HG03521 (cell line): ENCODE results near the gene MGAT4A.

Experiments
- ATAC-seq: cut with Tn5 transposase; IDR thresholded peaks from one replicate; pipeline ENCODE4 v1.9.1; 2021; ENCODE audit warnings: mild to moderate bottlenecking, moderate library complexity; ENCODE audit not compliant: unreplicated experiment

The MGAT4A gene

DNA sequence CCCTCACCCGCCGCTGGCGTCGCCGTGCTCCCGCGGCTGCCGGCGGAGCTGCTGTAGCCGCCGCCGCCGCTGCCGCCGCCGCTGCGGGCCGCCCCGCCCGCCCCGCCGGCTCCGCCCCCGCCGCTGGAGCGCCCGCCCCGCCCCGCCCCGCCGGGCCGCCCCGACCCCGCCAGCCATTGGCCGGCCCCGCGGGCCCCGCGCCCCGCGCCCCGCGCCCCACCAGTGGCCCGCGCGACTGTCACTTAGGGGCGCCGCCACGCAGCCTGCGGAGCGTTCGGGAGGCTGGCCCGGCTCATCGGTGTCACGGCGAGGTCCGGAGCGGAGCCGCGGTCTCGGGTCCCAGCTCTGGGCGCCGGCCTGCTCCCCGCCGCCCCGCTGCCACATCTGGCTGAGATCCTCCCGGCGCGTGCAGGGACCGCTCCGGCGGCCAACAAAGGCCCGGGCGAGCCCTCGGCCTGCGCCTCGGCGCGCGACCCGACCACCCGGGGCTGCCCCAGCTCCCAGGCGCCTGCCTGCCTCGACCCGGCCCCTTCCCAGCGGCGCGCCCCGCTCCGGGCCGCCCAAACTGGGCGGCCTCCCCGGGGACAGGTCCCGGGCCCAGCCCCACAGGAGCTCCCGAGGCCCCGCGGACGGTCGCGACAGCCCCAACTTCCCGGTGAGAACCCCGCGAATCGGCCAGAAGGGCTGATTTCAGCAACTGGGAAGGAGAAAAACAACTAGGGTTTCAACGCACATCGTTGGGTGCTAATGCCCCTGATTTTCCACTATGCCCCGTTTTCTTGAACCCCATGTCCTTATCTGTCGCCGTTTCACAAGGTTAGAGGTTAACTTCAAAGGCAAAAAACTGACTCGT is at the start of gene MGAT4A:
Gene MGAT4A, minus strand, starts transcription at position 92 of the 853 bp plus-strand sequence. CDS start 4,800 bp downstream, outside the sequence.
- ATAC-seq: peak; percentile 72

DNA sequence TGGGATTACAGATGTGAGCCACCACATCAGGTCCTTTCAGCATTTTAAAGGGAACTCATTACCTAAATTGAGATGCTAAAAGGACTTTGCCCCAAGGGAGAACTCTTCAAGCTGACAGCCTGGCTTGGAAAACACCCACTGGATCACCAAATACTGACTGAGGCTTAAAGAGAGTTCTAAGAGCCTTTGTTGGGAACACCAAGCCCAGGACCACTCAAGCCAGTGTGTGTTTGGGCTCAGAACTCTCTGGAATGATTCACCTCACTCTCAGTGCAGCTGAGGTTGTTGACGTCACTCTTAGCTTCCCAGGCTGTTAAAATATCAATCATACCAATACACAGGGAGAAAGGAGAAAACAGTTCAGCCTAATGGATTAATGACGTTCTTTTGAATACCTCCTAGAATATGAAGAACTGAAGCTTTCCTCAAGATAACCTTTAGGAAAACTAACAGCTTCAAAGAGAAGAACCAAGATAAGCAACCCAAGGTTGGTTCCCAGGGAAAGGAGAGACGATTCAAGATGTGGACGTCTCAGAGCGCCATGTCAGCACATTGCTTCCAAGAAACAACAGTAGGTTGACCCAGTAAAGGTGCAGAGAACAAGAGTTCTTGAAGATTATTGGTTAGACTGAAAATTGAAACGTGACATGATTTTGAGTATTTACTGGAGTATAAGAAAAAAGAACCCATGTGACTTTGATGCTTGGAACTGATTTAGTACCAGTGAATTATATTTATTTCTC is 48.0 kb upstream of the MGAT4A start:
- ATAC-seq: no peak

DNA sequence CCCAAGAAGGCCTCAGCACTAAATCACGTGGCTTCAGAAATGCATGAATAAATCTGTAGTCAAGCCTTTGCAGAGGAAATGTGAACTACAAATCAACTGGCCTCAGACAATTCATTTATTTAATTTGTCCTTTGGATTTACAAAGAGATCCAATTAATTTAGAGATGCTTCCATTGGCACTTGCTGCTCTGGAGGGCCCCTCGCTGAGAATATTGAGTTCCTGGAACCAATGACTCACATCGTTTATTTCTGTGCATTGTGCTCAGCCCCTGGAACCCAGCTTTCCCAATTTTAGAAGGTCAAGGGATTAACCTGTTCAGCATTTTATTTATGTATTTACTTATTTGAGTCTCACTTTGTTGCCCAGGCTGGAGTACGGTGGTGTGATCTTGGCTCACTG is 47.2 kb upstream of the MGAT4A start:
- ATAC-seq: no peak

DNA sequence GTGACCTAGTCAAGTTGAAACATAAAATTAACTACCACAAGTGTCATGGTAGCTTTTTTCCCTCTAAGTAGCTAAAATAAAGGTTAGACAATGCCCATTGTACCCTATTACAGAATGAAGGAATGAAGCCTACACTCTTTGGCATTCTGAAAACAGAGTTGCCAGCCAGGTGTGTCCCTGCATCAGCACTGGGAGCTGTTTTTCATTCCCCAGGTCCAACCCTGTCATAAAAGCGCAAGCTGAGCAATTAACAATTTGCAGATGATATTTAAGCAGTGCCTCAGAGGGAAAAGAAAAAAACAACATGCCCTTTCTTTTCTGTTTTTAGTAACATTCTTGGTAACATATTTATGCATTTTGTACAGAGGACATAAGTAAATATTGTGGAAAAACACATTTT is 46.8 kb upstream of the MGAT4A start:
- no peak for ATAC-seq

DNA sequence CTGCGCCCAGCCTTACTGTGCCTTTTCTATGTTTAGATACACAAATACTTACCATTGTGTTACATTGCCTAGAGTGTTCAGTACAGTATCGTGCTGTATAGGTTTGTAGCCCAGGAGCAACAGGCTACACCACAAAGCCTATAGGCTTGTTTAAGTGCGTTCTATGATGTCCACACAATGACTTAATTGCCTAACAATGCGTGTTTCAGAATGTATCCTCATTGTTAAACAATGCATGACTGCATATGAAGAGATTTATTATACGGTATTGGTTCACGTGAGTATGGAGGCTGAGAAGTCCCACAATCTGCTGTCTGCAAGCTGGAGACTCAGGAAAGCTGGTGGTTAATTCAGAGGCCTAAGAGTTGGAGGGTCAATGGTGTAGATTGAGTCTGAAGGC is 46.1 kb upstream of the MGAT4A start:
- no peak for ATAC-seq

DNA sequence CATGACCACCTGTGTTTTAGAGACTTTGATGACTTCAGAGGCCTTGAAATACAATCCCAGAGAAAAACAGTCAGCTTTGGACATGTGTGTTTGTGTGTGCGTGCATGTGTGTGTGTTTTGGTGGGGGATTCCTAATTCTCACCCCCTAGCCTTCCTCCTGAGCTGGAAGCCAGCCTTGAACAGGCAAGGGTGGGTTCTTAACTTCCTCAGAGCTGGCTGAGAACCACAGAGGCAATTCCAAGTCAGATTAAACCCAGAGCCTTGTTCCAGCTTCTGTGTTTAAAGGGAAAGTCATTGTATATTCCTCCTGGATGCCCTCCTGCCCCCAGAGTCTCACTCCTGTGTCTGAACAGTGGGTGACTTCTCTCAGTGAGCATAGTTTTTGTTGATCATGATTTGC is 45.2 kb upstream of the MGAT4A start:
- no peak for ATAC-seq

DNA sequence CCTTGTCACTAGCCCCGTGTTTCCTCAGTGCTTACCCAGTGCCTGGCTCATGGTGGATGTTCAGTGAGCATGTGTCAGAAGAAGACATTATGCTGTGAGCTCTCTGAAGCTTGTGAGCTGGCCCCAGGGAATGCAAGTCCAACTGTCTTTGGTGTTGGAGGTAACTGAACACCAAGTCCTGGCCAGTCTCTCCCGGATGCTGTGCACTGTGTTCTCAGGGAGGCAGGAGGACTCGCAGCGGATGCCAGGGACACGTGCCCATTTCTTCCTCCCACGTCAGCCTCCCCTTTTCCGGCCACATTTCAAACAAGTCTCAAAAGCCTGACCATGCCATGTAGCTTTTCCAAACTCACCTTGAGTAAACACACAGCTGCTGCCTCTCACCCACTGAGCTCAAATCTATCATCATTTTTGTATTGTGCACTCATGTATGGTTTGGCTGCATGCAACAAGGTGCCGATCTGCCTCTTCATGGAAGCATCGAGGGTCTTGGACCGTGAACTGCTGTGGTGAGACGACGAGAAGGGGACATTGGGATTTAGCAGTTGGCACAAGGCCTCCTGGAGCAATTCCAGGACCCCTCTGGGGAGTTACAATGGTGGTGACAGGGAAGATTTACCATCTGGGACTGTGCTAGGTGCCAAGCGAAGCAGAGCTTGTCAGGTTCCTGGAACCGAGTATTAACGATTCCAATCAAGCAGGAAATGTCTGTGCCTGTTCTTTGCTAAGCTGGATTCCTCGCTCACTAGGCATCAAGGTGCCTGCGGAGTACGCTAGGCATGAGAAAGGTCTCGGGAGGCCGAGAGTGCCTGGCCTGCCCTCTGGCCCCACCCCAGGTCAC is 44.4 kb upstream of the MGAT4A start:
- ATAC-seq: no peak

DNA sequence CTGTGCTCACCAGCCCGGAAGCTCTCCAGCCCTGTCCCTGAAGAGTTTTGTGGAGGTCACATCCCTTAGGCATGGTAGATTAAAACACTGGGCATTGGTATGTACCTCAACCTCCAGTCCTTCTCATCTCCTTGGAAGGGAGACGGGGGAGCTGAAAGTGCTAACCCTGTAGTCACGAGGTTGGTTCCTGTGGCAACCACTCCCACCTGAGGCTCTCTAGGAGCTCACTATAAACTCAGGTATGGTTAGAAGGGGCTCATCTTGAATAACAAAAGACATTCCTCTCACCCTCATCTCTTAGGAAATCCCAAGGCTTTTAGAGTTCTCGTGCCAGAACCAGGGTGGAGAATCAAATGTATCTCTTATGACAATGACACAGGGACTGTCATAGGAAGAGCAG is 43.0 kb upstream of the MGAT4A start:
- ATAC-seq: no peak

DNA sequence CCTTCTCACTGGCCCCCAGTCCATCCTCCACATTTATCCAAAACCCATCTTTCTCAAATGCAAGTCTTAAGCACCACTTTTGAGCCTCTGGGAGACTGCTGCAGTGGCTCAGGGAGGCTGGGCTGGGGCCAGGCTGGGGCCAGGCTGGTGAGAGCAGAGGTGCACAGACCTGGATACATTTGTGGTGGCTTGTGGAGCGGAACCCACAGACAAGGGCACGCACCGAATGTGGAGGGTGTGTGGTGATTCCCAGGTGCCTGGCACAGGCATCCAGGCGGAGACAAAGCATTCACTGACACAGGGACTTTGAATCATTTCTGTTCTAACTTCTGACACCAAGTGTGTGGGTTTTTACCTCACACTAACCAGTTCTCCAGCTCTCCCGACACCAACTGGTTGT is 42.2 kb upstream of the MGAT4A start:
- ATAC-seq: no peak

DNA sequence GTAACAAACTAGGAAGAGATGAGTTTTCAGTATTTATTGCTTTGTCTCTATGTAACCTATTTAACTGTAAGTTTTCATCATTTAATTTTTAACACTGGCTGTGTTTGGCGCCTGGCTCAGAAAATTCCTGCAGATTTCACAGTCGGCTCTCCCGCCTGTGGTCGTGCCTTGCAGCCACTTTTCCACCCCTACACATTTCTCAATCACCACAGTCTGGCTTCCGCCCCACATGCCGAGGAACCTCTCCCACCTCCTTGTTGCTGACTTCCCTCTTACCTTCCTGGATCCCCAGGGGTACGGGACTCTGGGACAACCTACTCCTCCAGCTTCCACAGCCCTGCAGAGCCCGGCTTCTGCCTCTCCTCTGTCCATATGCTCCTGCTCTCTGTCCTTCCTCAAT is 41.6 kb upstream of the MGAT4A start:
- ATAC-seq: no peak

DNA sequence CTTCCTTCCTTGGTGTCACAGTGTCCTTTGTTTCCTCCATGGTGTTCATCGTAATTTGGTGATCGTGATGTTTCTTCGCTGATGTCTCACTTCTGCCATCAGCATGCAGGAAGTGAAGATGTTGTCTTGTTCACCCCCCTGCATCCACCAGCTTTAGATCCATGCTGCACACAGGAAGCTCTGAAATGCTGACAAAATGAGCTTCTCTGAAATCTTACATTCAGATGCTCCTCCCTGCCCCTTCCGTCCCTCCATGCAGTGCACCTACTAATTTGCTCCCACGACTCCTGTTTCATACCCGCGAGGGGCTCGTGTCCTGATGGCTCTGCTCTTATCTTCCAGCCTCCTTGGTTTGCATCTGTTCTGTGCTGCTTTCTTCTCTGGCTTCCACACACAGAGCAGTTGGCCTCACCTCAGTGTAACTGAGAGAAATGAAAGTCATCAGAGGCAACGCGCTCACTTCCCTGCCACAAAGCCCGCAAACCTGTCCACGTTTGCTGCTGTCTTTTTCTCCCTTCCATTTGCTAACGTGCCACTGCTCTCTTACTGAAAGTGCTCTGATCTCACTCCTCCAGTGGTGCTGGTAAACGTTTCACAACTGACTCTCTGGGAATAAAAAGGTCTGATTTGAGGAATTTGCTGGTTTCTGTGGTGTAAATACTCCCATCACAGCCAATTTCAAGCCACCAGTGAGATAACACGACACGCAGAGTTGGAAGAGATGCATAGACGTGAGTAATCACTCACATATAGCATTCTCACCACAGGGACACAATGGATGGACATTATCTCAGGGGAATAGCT is 41.0 kb upstream of the MGAT4A start:
- ATAC-seq: no peak

DNA sequence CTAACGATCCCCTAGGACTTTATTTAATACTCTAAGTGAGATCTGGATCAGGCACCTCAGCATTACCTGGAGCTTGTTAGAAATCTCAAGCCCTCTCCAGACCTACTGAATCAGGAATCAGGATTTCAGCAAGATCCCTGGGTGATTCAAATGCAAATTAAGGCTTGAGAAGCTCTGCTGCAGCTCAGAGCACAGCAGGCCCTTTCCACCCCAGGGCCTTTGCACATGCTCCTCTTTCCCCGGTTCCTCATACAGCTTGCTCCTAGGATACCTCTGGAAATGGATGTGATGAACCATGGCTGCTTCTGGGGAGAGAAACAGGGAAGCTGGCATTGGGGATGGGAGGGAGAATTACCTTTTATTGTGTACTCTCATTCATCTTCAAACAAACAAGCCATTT is 40.3 kb upstream of the MGAT4A start:
- ATAC-seq: no peak

DNA sequence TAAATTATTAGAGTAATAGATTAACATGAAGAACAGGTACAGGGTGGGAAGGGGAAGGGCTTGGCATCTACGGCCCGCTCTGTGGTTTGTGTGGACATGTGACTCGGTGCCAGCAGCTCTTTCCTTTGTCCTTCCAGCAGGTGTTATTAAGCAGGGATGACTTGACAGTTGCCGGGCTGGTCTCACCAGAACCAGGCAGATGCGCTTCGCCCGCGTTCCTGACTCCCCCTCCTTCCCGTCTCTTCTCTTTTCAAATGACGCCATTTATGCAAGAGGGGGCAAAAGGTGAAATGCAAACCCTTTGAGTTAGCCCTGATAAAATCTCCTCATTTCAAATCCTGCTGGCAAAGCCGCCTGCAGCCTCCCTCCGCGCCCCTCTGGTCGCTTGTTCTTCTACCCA is 38.9 kb upstream of the MGAT4A start:
- ATAC-seq: no peak

DNA sequence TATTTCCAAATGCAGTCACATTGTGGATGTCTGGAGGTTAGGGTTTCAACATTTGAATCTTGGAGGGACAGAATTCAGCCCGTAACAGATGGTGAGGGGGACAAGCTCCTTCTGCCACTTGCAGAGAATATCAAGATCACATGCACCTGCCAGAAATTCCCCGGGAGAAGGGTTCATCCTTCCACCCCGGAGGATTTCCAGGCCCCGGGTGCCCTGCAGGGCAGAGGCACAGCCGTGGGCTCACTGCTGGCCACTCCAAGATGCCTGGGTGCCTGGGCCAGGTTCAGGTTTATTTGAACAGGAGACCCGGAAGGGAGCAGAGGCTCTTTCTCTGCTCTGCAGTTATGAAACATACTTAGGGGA is 38.2 kb upstream of the MGAT4A start:
- ATAC-seq: no peak

DNA sequence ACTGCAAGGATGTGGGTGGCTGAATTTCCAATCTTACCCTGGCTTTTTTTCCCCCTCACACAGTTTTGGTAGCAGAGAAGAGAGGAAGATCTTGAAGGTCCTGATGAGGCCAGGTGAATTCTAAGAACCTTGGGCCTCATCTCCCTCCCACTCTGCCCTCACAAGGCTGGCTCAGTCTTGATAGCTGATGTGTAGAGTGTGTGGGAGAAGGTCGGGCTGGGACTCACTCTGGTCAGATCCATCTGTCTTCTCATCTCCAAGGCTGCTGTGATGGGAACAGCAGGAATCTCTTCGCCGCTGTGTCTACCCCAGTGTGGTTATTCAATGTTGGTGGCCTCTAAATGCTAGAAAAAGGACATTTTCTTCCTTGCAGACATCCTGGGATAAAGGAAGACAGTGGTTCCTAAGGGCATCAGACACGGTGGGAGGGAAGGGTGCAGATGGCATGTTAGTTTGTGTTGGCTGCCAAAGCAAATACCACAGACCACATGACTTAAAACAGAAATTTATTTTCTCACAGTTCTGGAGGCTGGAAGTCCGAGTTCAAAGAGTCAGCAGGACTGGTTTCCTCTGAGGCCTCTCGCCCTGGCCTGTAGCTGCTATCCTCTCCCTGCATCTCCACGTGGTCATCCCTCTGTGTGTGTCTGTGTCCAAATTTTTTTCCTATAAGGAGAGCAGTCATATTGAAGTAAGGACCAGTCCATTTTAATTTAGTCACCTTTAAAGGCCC is 37.6 kb upstream of the MGAT4A start:
- ATAC-seq: no peak

DNA sequence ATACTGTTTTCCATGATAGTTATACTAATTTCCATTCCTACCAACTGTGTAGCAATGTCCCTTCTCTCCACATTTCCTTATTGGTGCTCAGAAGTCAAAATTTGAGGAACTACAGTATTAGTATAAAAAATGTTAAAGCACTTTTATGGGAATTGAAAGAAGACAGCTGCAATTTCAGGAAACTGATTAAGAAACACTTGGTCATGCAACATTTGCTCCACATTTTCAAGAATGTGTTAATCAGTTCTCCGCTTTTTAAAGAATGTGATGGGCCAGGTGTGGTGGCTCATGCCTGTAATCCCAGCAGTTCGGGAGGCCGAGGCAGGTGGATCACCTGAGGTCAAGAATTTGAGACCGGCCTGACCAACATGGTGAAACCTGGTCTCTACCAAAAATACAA is 33.6 kb upstream of the MGAT4A start:
- no peak for ATAC-seq

DNA sequence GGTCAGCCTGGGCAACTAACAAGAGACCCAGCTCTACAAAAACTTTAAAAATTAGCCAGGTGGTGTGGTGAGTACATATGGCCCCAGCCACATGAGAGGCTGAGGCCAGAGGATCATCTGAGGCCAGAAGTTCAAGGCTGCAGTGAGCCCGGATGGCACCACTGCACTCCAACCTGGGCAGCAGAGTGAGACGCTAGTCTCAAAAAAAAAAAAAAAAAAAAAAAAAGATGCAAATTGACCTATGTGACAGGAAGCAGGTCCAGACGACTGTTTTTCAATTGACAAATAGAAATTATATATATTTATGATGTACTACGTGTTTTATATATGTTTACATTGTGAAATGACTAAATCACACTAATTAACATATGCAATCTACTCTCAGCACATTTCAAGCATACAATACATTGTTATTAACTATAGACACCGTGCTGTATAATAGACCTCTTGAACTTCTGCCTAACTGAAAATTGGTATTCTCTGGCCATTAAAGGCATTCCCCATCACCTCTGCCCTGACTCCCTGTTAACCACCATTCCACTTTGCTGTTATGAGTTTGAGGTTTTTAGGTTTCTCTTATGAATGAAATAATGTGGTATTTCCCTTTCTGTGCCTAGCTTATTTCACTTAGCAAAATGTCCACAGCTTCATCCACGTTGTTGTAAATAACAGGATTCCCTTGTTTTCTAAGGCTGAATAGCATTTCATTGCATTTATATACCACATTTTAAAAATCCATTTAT is 32.4 kb upstream of the MGAT4A start:
- no peak for ATAC-seq

DNA sequence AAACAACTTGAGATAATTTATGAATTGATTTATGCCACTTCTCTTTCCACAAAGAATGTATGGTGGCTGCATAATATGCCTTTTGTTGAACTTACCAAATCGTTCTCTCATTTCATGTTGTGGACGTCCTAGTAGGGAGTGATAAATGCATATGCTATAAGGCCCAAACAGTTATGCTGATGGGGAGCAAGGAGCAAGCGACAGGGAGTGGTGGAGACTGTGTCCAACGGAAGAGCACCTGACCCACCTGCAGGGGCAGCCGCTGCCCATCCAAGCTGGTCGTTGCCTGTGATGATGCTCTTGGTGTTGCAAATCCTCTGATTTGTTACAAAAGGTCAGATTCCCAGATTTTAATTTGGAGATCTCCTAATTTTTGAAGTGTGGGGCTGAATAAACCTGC is 31.0 kb upstream of the MGAT4A start:
- ATAC-seq: no peak

DNA sequence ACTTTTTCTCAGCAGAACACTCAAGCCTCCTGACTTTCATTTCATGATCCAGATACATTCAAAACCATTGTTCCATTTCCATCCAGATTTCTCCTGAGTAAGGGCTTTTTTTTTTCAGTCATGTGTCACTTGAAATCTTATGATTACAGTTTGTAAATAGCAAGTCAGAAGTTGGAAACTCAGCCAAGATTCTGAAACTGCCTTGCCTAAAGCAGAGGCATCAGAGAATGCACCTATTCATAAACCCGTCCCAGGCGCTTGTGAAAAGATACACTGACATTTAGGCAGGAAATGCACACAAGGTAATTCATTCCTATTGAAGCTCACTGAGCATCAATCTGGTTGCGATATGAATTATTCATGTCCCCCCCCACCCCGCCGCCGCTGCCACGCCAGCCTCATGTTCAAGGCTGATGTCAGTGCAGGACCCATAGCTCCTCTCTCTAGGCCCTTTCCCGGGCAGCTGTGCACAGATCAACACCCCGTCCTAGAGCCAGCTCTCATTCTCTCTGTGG is 30.4 kb upstream of the MGAT4A start:
- no peak for ATAC-seq
